ENCODE results near the gene RNF19B. TPM values are rescaled to one million over a fixed set of nuclear protein-coding genes. Genes with fewer than 3 reads are reported as not detected.
A peak's percentile ranks its signal among the peaks of the same experiment; 100 is the strongest.

Gene RNF19B
- total and polyA plus RNA-seq, 10 of the 15 experiments (the other 5 are each of a cell fraction or from before 2014, with no cell fraction given) = 2.8 to 32.6 (median 16.6) TPM

DNA sequence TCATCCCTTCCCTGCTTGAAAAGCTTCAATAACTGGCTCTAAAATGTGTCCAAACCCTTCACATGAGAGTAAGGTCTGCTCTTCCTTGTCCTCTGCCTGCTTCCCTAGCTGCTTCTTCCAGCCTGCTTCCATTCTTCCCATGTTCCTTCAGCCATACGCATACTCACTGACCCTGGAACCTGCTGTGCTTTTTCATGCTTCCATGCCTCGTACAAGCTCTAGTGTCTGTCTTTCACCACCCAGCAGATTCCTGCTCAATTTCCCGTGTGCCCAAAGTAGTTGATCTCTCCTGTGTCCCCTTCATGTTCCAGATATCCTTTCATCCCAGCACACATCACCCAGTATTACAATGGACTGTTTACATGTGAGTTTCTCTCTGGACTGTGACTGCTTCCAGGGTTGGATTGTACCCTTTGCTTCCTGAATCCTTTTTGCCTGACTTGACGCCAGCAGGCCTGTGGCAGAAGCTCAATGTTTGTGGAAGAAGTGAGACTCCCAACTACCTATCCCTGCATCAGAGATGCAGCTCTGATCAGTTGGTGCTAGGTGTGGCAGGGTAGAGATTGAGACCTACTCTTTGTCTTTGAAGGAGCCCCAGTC lies 35.9 kb upstream of the RNF19B start:
- no peak for ATAC-seq
- TF ChIP-seq SUZ12 (IDR thresholded peaks at IDR 0.05; ENCODE audit: unreplicated experiment) (no peak), POLR2A (IDR thresholded peaks at IDR 0.05; ENCODE audit: low read depth, low read length) (peak; percentile 25; the same call in 1 of the 2 replicates)
- Histone ChIP-seq H3K27me3 (replicated peaks in 1 of 2; ENCODE audit: control insufficient read depth in 2 of 2, insufficient read depth in 2 of 2, low read length in 1 of 2) (no peaks in the 10 kb centered on the region), H3K36me3 (ENCODE audit: control insufficient read depth in 2 of 2, insufficient read depth in 2 of 2, low read length in 1 of 2) (peaks cover 0 to 11% of the 10 kb centered on the region in 2 experiments; a peak in 2 of 4 replicates), H3K4me1 (ENCODE audit: control insufficient read depth, insufficient read depth, low read length) (peaks cover 13% of the 10 kb centered on the region), H3K79me2 (ENCODE audit: control insufficient read depth, insufficient read depth, low read length) (no peaks in the 10 kb centered on the region), H3K9me3 (replicated peaks; ENCODE audit: control insufficient read depth, insufficient read depth, low read length) (no peaks in the 10 kb centered on the region), H3K27ac (ENCODE audit: control insufficient read depth, insufficient read depth) (no peak overlapping the region), H4K20me1 (ENCODE audit: control insufficient read depth, insufficient read depth) (no peaks in the 10 kb centered on the region; the same call in 1 of the 2 replicates), H3K4me3 (no peak overlapping the region), H3K9ac (ENCODE audit: control insufficient read depth, insufficient read depth, low read length) (no peak overlapping the region), H3K4me2 (ENCODE audit: control insufficient read depth, insufficient read depth) (no peak overlapping the region), H2AFZ (ENCODE audit: control insufficient read depth, low read depth, low read length) (no peak overlapping the region)
- FAIRE-seq = no peak
- ChIA-PET SMC1A (ENCODE audit: uncharacterized antibody, unreplicated experiment) (interaction anchor here (0.6 to 1.5 kb wide), 2 partner anchors 44 to 56 kb away, joined by 3 to 5 read pairs; no protein-coding TSS in a partner anchor), CTCF (interaction anchor here (0.8 to 1.8 kb wide), 8 partner anchors 8 to 68 kb away, joined by 3 to 5 read pairs (median 3); no protein-coding TSS in a partner anchor), POLR2A (no interaction called here), RAD21 (ENCODE audit: unreplicated experiment) (interaction anchor here (1.5 kb wide), 1 partner anchor 36 kb away, joined by 4 read pairs; the partner anchor contains the start of gene RNF19B)
- no peak for DNase-seq (ENCODE audit: low read depth, low spot score)
- no TSS peak for BruUV-seq (replicated peaks)
- 76% methylated on average over 4 of the region's 4 CpGs for WGBS (ENCODE audit: insufficient coverage, insufficient replicate concordance, low lambda C conversion rate, missing lambda C conversion rate)
- in situ Hi-C loops (cut with MboI) (no loop called here), intact Hi-C loops (cut with micrococcal nuclease; ENCODE audit: unreplicated experiment) (no loop called here)

DNA sequence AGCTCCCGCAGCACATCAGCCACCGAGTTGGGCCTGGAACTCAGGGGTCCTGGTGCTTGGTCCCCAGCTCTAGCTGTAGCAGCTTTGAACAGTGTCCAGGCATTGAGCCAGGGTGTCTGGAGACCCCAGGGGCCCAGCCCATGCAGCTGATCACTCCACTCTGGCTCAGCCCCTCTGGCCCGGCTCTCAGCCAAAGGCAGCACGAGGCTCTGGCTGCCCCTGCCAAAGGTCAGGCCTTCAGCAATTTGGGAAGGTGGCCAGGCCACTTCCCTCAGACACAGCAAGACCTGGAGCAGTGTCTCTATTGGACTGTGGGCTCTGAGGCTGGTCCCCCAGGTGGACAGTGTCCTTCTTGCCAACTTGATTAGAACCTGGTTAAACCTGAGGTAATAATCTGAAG lies 34.4 kb upstream of the RNF19B start:
- no peak for DNase-seq (ENCODE audit: low read depth, low spot score)
- in situ Hi-C loops (cut with MboI) = no loop called here
- Histone ChIP-seq H3K27me3 (replicated peaks in 1 of 2; ENCODE audit: control insufficient read depth in 2 of 2, insufficient read depth in 2 of 2, low read length in 1 of 2) (no peaks in the 10 kb centered on the region), H3K27ac (ENCODE audit: control insufficient read depth, insufficient read depth) (no peak overlapping the region), H2AFZ (ENCODE audit: control insufficient read depth, low read depth, low read length) (no peak overlapping the region), H4K20me1 (ENCODE audit: control insufficient read depth, insufficient read depth) (no peaks in the 10 kb centered on the region), H3K4me1 (ENCODE audit: control insufficient read depth, insufficient read depth, low read length) (peaks cover 16% of the 10 kb centered on the region), H3K9ac (ENCODE audit: control insufficient read depth, insufficient read depth, low read length) (no peak overlapping the region), H3K4me2 (ENCODE audit: control insufficient read depth, insufficient read depth) (no peak overlapping the region), H3K79me2 (ENCODE audit: control insufficient read depth, insufficient read depth, low read length) (no peaks in the 10 kb centered on the region), H3K36me3 (ENCODE audit: control insufficient read depth in 2 of 2, insufficient read depth in 2 of 2, low read length in 1 of 2) (peaks cover 0 to 3% of the 10 kb centered on the region in 2 experiments; a peak in 1 of 4 replicates), H3K4me3 (no peak overlapping the region), H3K9me3 (replicated peaks; ENCODE audit: control insufficient read depth, insufficient read depth, low read length) (no peaks in the 10 kb centered on the region)
- FAIRE-seq = no peak
- no peak for ATAC-seq
- ChIA-PET RAD21 (ENCODE audit: unreplicated experiment) (interaction anchor here (1.2 kb wide), 1 partner anchor 18 kb away, joined by 3 read pairs; no protein-coding TSS in a partner anchor), SMC1A (ENCODE audit: uncharacterized antibody, unreplicated experiment) (interaction anchor here (1.1 to 1.5 kb wide), 2 partner anchors 14 to 41 kb away, joined by 4 read pairs; no protein-coding TSS in a partner anchor), CTCF (no interaction called here), POLR2A (interaction anchor here (1.3 kb wide), 1 partner anchor 18 kb away, joined by 3 read pairs; no protein-coding TSS in a partner anchor)
- BruUV-seq (replicated peaks) = no TSS peak
- intact Hi-C loops (cut with micrococcal nuclease; ENCODE audit: unreplicated experiment) = no loop called here
- WGBS (ENCODE audit: insufficient coverage, insufficient replicate concordance, low lambda C conversion rate, missing lambda C conversion rate) = 99% methylated on average over 4 of the region's 4 CpGs
- TF ChIP-seq SIX5 (IDR thresholded peaks at IDR 0.05; ENCODE audit: low read depth, low read length, severe bottlenecking) = no peak
- TF ChIP-seq ESRRA (IDR thresholded peaks at IDR 0.05; ENCODE audit: low read length) = no peak
- TF ChIP-seq ZNF24 (IDR thresholded peaks at IDR 0.05) = no peak
- TF ChIP-seq EED (IDR thresholded peaks at IDR 0.05; ENCODE audit: low read depth) = no peak
- TF ChIP-seq NBN (IDR thresholded peaks at IDR 0.05) = no peak
- no peak for TF ChIP-seq TCF7 (IDR thresholded peaks at IDR 0.05; ENCODE audit: borderline replicate concordance)
- no peak for TF ChIP-seq PAX8 (IDR thresholded peaks at IDR 0.05)
- no peak for TF ChIP-seq POLR2A (IDR thresholded peaks at IDR 0.05; ENCODE audit: low read depth, low read length)
- TF ChIP-seq, protein P1, sequence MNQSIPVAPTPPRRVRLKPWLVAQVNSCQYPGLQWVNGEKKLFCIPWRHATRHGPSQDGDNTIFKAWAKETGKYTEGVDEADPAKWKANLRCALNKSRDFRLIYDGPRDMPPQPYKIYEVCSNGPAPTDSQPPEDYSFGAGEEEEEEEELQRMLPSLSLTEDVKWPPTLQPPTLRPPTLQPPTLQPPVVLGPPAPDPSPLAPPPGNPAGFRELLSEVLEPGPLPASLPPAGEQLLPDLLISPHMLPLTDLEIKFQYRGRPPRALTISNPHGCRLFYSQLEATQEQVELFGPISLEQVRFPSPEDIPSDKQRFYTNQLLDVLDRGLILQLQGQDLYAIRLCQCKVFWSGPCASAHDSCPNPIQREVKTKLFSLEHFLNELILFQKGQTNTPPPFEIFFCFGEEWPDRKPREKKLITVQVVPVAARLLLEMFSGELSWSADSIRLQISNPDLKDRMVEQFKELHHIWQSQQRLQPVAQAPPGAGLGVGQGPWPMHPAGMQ (IDR thresholded peaks at IDR 0.05; ENCODE audit: borderline replicate concordance) = no peak
- TF ChIP-seq POLR2AphosphoS5 (IDR thresholded peaks at IDR 0.05; ENCODE audit: low read length) = no peak
- TF ChIP-seq SMC3 (IDR thresholded peaks at IDR 0.05; ENCODE audit: borderline replicate concordance, low read length) = no peak
- no peak for TF ChIP-seq ASH2L (IDR thresholded peaks at IDR 0.05; ENCODE audit: borderline replicate concordance, low read depth)
